IMR-90 (cell line): ENCODE measurements around the gene RFX1. TPM values are rescaled to one million over a fixed set of nuclear protein-coding genes. Genes with fewer than 3 reads are reported as not detected.

Source experiments
- ATAC-seq: fragments of 200-7000 bp; cut with Tn5 transposase; 2 replicates; pipeline ENCODE4 v1.9.1; 2020; ENCODE audit warnings: low read depth, mild to moderate bottlenecking, moderate library complexity
- BruUV-seq: library from RNA; stranded (reverse); fragments of 400-500 nt; replicated peaks from 2 replicates; lab custom pipeline; 2021; lab: Mats Ljungman, UMichigan
- CTCF ChIA-PET: fragments of 300-600 bp; formaldehyde crosslinking; extraction: SDS; loops from one replicate; lab custom pipeline; 2021; ENCODE audit warnings: antibody characterized with exemption; lab: Yijun Ruan, JAX
- POLR2A ChIA-PET: fragments of 300-600 bp; sonication (Branson Sonifier 250); formaldehyde crosslinking; loops from one replicate; lab custom pipeline; 2022; ENCODE audit warnings: antibody characterized with exemption; ENCODE audit not compliant: unreplicated experiment; lab: Charles Lee
- DNase-seq: peaks from one replicate; pipeline ENCODE4 v3.0.0; 2013
- H2AFZ ChIP-seq: replicated peaks from 2 replicates; pipeline ENCODE3; 2013; ENCODE audit warnings: low read length, mild to moderate bottlenecking; ENCODE audit not compliant: poor library complexity
- H2AK5ac ChIP-seq: 2 replicates; pipeline ENCODE4 v1.6.1; 2013; ENCODE audit warnings: low read depth, low read length, inconsistent platforms
- H2AK9ac ChIP-seq: replicated peaks from 2 replicates; pipeline ENCODE3; 2013; ENCODE audit warnings: mild to moderate bottlenecking, low read depth, low read length, moderate library complexity; ENCODE audit not compliant: poor library complexity
- H2BK120ac ChIP-seq: 2 replicates; pipeline ENCODE4 v1.6.1; 2013; ENCODE audit warnings: low read depth, low read length, inconsistent platforms
- H2BK15ac ChIP-seq: 3 replicates; pipeline ENCODE4 v1.6.1; 2013; ENCODE audit warnings: low read depth, low read length, inconsistent platforms
- H2BK20ac ChIP-seq: 2 replicates; pipeline ENCODE4 v1.6.1; 2013; ENCODE audit warnings: low read depth, mild to moderate bottlenecking, inconsistent platforms, low read length, moderate library complexity
- H2BK5ac ChIP-seq: 2 replicates; pipeline ENCODE4 v1.6.1; 2013; ENCODE audit warnings: mild to moderate bottlenecking, low read depth, low read length, inconsistent platforms; ENCODE audit not compliant: poor library complexity, severe bottlenecking
- H3K14ac ChIP-seq: replicated peaks from 2 replicates; pipeline ENCODE4 v1.6.1; 2013; ENCODE audit warnings: low read depth, low read length, inconsistent platforms
- H3K18ac ChIP-seq: 2 replicates; pipeline ENCODE4 v1.6.1; 2013; ENCODE audit warnings: low read depth, low read length, control low read depth
- H3K23ac ChIP-seq: 2 replicates; pipeline ENCODE4 v1.6.1; 2013; ENCODE audit warnings: low read depth, low read length, inconsistent platforms
- H3K27ac ChIP-seq: 2 replicates; pipeline ENCODE4 v1.5.1; 2013; ENCODE audit warnings: mild to moderate bottlenecking, control low read depth, low read length; ENCODE audit not compliant: insufficient read depth
- H3K27me3 ChIP-seq: 2 replicates; pipeline ENCODE4 v1.6.1; 2013; ENCODE audit warnings: low read length; ENCODE audit not compliant: control insufficient read depth, insufficient read depth
- H3K36me3 ChIP-seq: 2 replicates; pipeline ENCODE4 v1.6.1; 2013; ENCODE audit warnings: low read length, mixed read lengths; ENCODE audit not compliant: control insufficient read depth, insufficient read depth
- H3K4ac ChIP-seq: 2 replicates; pipeline ENCODE4 v1.6.1; 2013; ENCODE audit warnings: low read depth, low read length, inconsistent platforms
- H3K4me1 ChIP-seq: 2 replicates; pipeline ENCODE4 v1.6.1; 2013; ENCODE audit warnings: low read length, mixed read lengths; ENCODE audit not compliant: control insufficient read depth, insufficient read depth
- H3K4me2 ChIP-seq: 2 replicates; pipeline ENCODE4 v1.6.1; 2013; ENCODE audit warnings: low read depth, mild to moderate bottlenecking, control low read depth, low read length, moderate library complexity
- H3K4me3 ChIP-seq: 2 replicates; pipeline ENCODE4 v1.5.1; 2013; ENCODE audit warnings: low read depth, mild to moderate bottlenecking, control low read depth, low read length, moderate library complexity; ENCODE audit not compliant: insufficient read depth
- H3K56ac ChIP-seq: 2 replicates; pipeline ENCODE4 v1.6.1; 2013; ENCODE audit warnings: low read length, inconsistent platforms; ENCODE audit not compliant: insufficient read depth; ENCODE audit errors: extremely low read depth
- H3K79me1 ChIP-seq, 2 experiments: 2 replicates each; pipeline ENCODE4 v1.6.1; 2013; ENCODE audit warnings: low read length in 2 of 2, inconsistent platforms in 1 of 2, low read depth in 1 of 2
- H3K9ac ChIP-seq: 2 replicates; pipeline ENCODE4 v1.6.1; 2013; ENCODE audit warnings: low read depth, low read length, control low read depth
- H3K9me1 ChIP-seq: 2 replicates; pipeline ENCODE4 v1.6.1; 2013; ENCODE audit warnings: low read length, inconsistent platforms; ENCODE audit not compliant: insufficient read depth
- H3K9me3 ChIP-seq: 2 replicates; pipeline ENCODE4 v1.6.1; 2013; ENCODE audit warnings: low read length; ENCODE audit not compliant: control insufficient read depth, insufficient read depth
- H4K20me1 ChIP-seq: 2 replicates; pipeline ENCODE4 v1.6.1; 2013; ENCODE audit warnings: low read length, inconsistent platforms; ENCODE audit not compliant: insufficient read depth
- H4K5ac ChIP-seq: 2 replicates; pipeline ENCODE4 v1.6.1; 2013; ENCODE audit warnings: mild to moderate bottlenecking, low read depth, low read length, control low read depth
- H4K8ac ChIP-seq, 2 experiments: 2 replicates each; pipeline ENCODE4 v1.6.1; 2013; ENCODE audit warnings: low read depth in 2 of 2, low read length in 2 of 2, control low read depth in 1 of 2, inconsistent platforms in 1 of 2
- H4K91ac ChIP-seq: 2 replicates; pipeline ENCODE4 v1.6.1; 2013; ENCODE audit warnings: low read depth, low read length, inconsistent platforms; ENCODE audit not compliant: insufficient read depth
- BHLHE40 ChIP-seq: fragments of 150-350 bp; IDR thresholded peaks from 2 replicates; pipeline ENCODE4 v1.6.1; 2016; ENCODE audit warnings: mild to moderate bottlenecking, low read depth, low read length
- CEBPB ChIP-seq: IDR thresholded peaks from 2 replicates; pipeline ENCODE4 v1.6.1; 2012; ENCODE audit warnings: low read depth, low read length, improper control_type of control experiment
- CHD1 ChIP-seq: IDR thresholded peaks from 2 replicates; pipeline ENCODE4 v1.6.1; 2012; ENCODE audit warnings: low read depth, low read length, improper control_type of control experiment
- FOS ChIP-seq: fragments of 150-350 bp; IDR thresholded peaks from 2 replicates; pipeline ENCODE4 v1.6.1; 2016; ENCODE audit warnings: low read depth, low read length
- MAFK ChIP-seq: IDR thresholded peaks from 2 replicates; pipeline ENCODE4 v1.6.1; 2012; ENCODE audit warnings: low read depth, low read length, improper control_type of control experiment
- MAZ ChIP-seq: IDR thresholded peaks from 2 replicates; pipeline ENCODE4 v1.6.1; 2012; ENCODE audit warnings: low read depth, mild to moderate bottlenecking, low read length, improper control_type of control experiment, moderate library complexity, borderline replicate concordance
- MXI1 ChIP-seq: IDR thresholded peaks from 2 replicates; pipeline ENCODE4 v1.6.1; 2012; ENCODE audit warnings: low read depth, mild to moderate bottlenecking, low read length, moderate library complexity, borderline replicate concordance
- NFE2L2 ChIP-seq: fragments of 150-350 bp; IDR thresholded peaks from 2 replicates; pipeline ENCODE4 v1.6.1; 2016; ENCODE audit warnings: low read depth, mild to moderate bottlenecking, low read length
- POLR2A ChIP-seq: IDR thresholded peaks from 2 replicates; pipeline ENCODE4 v1.6.1; 2012; ENCODE audit warnings: mild to moderate bottlenecking, low read depth, low read length
- RAD21 ChIP-seq: IDR thresholded peaks from 2 replicates; pipeline ENCODE4 v1.6.1; 2012; ENCODE audit warnings: low read length, improper control_type of control experiment
- RCOR1 ChIP-seq: IDR thresholded peaks from 2 replicates; pipeline ENCODE4 v1.6.1; 2012; ENCODE audit warnings: mild to moderate bottlenecking, low read length, improper control_type of control experiment; ENCODE audit not compliant: insufficient replicate concordance
- RFX5 ChIP-seq: IDR thresholded peaks from 2 replicates; pipeline ENCODE4 v1.8.0; 2012; ENCODE audit warnings: low read depth, mild to moderate bottlenecking, low read length, moderate library complexity
- SMC3 ChIP-seq: fragments of 150-350 bp; IDR thresholded peaks from 2 replicates; pipeline ENCODE4 v1.6.1; 2016; ENCODE audit warnings: low read depth, mild to moderate bottlenecking, antibody characterized with exemption, low read length, moderate library complexity
- WGBS, 2 experiments: methylation state at CpG; one replicate each; pipeline versions ENCODE4 v1.1.5 to v1.1.7; 2013; ENCODE audit warnings: missing lambda C conversion rate in 2 of 2; ENCODE audit not compliant: insufficient read length in 1 of 2; ENCODE audit errors: extremely low coverage in 2 of 2; 5-methylcytosine and 5-hydroxymethylcytosine counted together
- dilution Hi-C: fragments of 300-500 bp; cut with HindIII; formaldehyde crosslinking; loops from one replicate; pipeline ENCODE4 v1.14.3; 2018; ENCODE audit warnings: low sequenced_read_pairs; ENCODE audit not compliant: unreplicated experiment
- in situ Hi-C: fragments of 300-500 bp; cut with MboI; formaldehyde crosslinking; loops from 3 replicates; pipeline ENCODE4 v1.14.3; 2019; ENCODE audit warnings: low sequenced_read_pairs, inconsistent platforms, mixed read lengths
- intact Hi-C: fragments of 100-400 bp; cut with micrococcal nuclease; formaldehyde crosslinking; loops from 2 replicates; pipeline ENCODE4 v1.10.0; 2022
- polyA plus RNA-seq, 3 experiments: library from polyadenylated mRNA; depleted of rRNA; stranded (reverse); fragments of >200 nt; gene quantifications; 2 replicates each; pipeline ENCODE4 v1.2.3, GENCODE V29; 2012; ENCODE audit warnings: low replicate concordance in 1 of 3
- total RNA-seq: library from RNA; depleted of rRNA; stranded (reverse); fragments of >200 nt; gene quantifications from 2 replicates; pipeline ENCODE4 v1.2.3, GENCODE V29; 2012
- TF ChIP-seq, protein P1 (sequence below): fragments of 150-350 bp; IDR thresholded peaks from 2 replicates; pipeline ENCODE4 v1.6.1; 2016; ENCODE audit warnings: low read depth, mild to moderate bottlenecking, low read length, moderate library complexity, borderline replicate concordance
- TF ChIP-seq, protein P2 (sequence below): conservative IDR thresholded peaks from 2 replicates; pipeline ENCODE4 v1.5.1; 2012; ENCODE audit warnings: mild to moderate bottlenecking, low read depth, low read length, improper control_type of control experiment
- TF ChIP-seq, protein P3 (sequence below): fragments of 150-350 bp; IDR thresholded peaks from 2 replicates; pipeline ENCODE4 v1.6.1; 2017; ENCODE audit warnings: mild to moderate bottlenecking, antibody characterized with exemption, low read length, low read depth

The RFX1 gene
- total and polyA plus RNA-seq, 2 of the 4 experiments (the other 2 are of a cell fraction) = 0.36 to 3.1 TPM

DNA sequence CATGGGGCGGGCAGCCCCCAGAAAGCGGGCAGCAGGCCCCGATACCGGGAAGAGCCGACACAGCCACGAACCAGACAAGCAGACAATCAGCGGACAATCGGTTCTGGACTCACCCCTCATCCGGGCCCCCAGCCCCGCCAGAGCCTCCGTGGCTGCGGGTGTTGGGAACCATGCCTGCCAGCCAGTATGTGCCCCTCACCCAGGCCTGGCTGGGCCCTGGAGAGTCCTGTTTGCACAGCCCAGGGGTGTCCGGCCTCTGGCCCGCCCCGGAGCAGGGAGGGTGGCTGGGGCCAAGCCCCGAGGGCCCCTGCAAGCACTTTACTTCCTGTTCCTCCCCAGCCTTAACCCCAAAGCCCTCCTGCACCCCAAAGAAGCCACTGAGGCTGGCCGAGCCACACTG lies 75.7 kb downstream of the RFX1 start:
- no peak overlapping the region for H3K18ac ChIP-seq
- no peak for ATAC-seq

More for the DNA sequence above, 75.7 kb downstream of the RFX1 start:
- no peak overlapping the region for H3K23ac ChIP-seq
- no peak overlapping the region for H2AK5ac ChIP-seq
- no peak overlapping the region for H2BK20ac ChIP-seq
- no peak overlapping the region for H3K27ac ChIP-seq
- H3K27me3 ChIP-seq = no peaks in the 10 kb centered on the region
- H2BK15ac ChIP-seq = no peak overlapping the region
- ChIA-PET CTCF (no interaction called here), POLR2A (no interaction called here)
- no peak for DNase-seq
- H3K4me2 ChIP-seq = no peak overlapping the region
- peaks cover 5% of the 10 kb centered on the region for H3K9me1 ChIP-seq
- in situ Hi-C loops = no loop called here
- no peak overlapping the region for H3K14ac ChIP-seq
- peaks cover 41% of the 10 kb centered on the region for H3K36me3 ChIP-seq
- no peak overlapping the region for H2AFZ ChIP-seq
- no peak overlapping the region for H3K9ac ChIP-seq
- no CpG with 5 or more reads among the region's 17 CpGs for WGBS, 2 experiments
- no TSS peak for BruUV-seq
- no peaks in the 10 kb centered on the region for H3K79me1 ChIP-seq
- no peak overlapping the region for H4K5ac ChIP-seq
- H4K8ac ChIP-seq = no peak overlapping the region
- dilution Hi-C loops = no loop called here
- intact Hi-C loops = no loop called here
- no peaks in the 10 kb centered on the region for H3K4me1 ChIP-seq
- no peaks in the 10 kb centered on the region for H3K9me3 ChIP-seq
- H3K56ac ChIP-seq = no peak overlapping the region
- H4K91ac ChIP-seq = no peak overlapping the region
- H2BK120ac ChIP-seq = no peak overlapping the region
- H4K20me1 ChIP-seq = no peaks in the 10 kb centered on the region
- H2AK9ac ChIP-seq = no peak overlapping the region
- H3K4ac ChIP-seq = no peak overlapping the region
- no peak overlapping the region for H2BK5ac ChIP-seq
- H3K4me3 ChIP-seq = no peak overlapping the region
- TF ChIP-seq, protein P1, sequence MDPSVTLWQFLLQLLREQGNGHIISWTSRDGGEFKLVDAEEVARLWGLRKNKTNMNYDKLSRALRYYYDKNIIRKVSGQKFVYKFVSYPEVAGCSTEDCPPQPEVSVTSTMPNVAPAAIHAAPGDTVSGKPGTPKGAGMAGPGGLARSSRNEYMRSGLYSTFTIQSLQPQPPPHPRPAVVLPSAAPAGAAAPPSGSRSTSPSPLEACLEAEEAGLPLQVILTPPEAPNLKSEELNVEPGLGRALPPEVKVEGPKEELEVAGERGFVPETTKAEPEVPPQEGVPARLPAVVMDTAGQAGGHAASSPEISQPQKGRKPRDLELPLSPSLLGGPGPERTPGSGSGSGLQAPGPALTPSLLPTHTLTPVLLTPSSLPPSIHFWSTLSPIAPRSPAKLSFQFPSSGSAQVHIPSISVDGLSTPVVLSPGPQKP = no peak
- no peak for TF ChIP-seq NFE2L2
- TF ChIP-seq MXI1 = no peak
- TF ChIP-seq BHLHE40 = no peak
- TF ChIP-seq RFX5 = no peak
- TF ChIP-seq MAZ = no peak
- TF ChIP-seq, protein P2, sequence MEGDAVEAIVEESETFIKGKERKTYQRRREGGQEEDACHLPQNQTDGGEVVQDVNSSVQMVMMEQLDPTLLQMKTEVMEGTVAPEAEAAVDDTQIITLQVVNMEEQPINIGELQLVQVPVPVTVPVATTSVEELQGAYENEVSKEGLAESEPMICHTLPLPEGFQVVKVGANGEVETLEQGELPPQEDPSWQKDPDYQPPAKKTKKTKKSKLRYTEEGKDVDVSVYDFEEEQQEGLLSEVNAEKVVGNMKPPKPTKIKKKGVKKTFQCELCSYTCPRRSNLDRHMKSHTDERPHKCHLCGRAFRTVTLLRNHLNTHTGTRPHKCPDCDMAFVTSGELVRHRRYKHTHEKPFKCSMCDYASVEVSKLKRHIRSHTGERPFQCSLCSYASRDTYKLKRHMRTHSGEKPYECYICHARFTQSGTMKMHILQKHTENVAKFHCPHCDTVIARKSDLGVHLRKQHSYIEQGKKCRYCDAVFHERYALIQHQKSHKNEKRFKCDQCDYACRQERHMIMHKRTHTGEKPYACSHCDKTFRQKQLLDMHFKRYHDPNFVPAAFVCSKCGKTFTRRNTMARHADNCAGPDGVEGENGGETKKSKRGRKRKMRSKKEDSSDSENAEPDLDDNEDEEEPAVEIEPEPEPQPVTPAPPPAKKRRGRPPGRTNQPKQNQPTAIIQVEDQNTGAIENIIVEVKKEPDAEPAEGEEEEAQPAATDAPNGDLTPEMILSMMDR = no peak
- TF ChIP-seq FOS = no peak
- TF ChIP-seq, protein P3, sequence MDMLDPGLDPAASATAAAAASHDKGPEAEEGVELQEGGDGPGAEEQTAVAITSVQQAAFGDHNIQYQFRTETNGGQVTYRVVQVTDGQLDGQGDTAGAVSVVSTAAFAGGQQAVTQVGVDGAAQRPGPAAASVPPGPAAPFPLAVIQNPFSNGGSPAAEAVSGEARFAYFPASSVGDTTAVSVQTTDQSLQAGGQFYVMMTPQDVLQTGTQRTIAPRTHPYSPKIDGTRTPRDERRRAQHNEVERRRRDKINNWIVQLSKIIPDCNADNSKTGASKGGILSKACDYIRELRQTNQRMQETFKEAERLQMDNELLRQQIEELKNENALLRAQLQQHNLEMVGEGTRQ = no peak
- no peak for TF ChIP-seq CEBPB
- TF ChIP-seq SMC3 = no peak
- no peak for TF ChIP-seq CHD1
- no peak for TF ChIP-seq RAD21
- no peak for TF ChIP-seq RCOR1
- TF ChIP-seq POLR2A = no peak
- TF ChIP-seq MAFK = no peak
